ENCODE results near the gene FFAR3.
A peak's percentile ranks its signal among the peaks of the same experiment; 100 is the strongest.
"Not testable (repeated sequence)": the region's sequence is repeated elsewhere in the genome, so short reads cannot be mapped to it uniquely, and the experiment has no call there.

FFAR3 gene

DNA sequence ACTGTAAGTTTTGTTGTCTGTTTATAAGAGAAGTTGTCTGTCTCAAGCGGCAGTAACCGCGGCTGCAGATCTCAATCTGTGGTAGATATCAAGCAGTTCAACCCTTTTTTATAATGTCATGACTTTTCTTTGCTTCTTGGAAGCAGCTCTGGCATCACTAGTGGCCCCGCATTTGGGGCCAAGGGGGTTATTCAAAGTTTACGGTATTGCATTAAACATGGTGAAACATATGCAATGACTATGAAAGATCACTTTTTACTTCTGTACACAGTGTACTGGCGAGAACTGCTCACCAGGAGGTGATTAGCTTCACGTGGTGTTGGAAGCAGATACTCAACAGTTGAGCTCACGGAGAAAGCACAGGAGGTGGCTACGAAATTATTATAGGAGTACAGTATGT is 4.6 kb upstream of the FFAR3 start:
- DNase-seq (ENCODE audit: insufficient read length, low spot score) (no peak), FAIRE-seq (no peak)

DNA sequence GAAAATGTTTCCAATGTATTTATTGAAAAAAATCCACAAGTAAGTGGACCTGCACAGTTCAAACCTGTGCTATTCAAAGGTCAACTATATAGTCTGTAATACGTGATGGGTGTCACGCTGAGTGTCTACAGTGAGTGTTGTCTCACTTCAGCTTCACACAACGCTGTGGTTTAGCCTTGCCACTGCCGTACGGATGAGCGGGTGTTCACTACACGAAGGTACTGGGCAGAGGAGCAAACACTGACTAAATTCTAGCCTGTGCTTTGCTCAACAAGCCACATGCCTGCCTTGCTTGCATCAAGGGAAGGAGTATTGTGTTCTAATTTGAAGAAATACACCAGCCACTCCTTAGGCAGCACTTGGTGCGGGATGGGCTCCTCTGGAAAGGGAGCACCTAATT is 3.4 kb upstream of the FFAR3 start:
- DNase-seq (ENCODE audit: insufficient read length, low spot score) (no peak), FAIRE-seq (no peak)
- TF ChIP-seq TAF1 (IDR thresholded peaks at IDR 0.05; ENCODE audit: low read depth, low read length) (no peak), POLR2AphosphoS5 (IDR thresholded peaks at IDR 0.05; ENCODE audit: low read depth, low read length) (no peak), PAX5 (IDR thresholded peaks at IDR 0.05; ENCODE audit: insufficient read depth, low read length, severe bottlenecking) (no peak), POLR2A (IDR thresholded peaks at IDR 0.05; ENCODE audit: low read depth, low read length) (no peak), POU2F2 (IDR thresholded peaks at IDR 0.05; ENCODE audit: low read depth, low read length) (no peak), SPI1 (IDR thresholded peaks at IDR 0.05; ENCODE audit: low read depth, low read length) (no peak)

More for the DNA sequence above, 4.6 kb upstream of the FFAR3 start:
- TF ChIP-seq SPI1 (IDR thresholded peaks at IDR 0.05; ENCODE audit: low read depth, low read length): no peak
- TF ChIP-seq POU2F2 (IDR thresholded peaks at IDR 0.05; ENCODE audit: low read depth, low read length): no peak
- no peak for TF ChIP-seq POLR2A (IDR thresholded peaks at IDR 0.05; ENCODE audit: low read depth, low read length)
- TF ChIP-seq PAX5 (IDR thresholded peaks at IDR 0.05; ENCODE audit: insufficient read depth, low read length, severe bottlenecking): no peak
- no peak for TF ChIP-seq TAF1 (IDR thresholded peaks at IDR 0.05; ENCODE audit: low read depth, low read length)

DNA sequence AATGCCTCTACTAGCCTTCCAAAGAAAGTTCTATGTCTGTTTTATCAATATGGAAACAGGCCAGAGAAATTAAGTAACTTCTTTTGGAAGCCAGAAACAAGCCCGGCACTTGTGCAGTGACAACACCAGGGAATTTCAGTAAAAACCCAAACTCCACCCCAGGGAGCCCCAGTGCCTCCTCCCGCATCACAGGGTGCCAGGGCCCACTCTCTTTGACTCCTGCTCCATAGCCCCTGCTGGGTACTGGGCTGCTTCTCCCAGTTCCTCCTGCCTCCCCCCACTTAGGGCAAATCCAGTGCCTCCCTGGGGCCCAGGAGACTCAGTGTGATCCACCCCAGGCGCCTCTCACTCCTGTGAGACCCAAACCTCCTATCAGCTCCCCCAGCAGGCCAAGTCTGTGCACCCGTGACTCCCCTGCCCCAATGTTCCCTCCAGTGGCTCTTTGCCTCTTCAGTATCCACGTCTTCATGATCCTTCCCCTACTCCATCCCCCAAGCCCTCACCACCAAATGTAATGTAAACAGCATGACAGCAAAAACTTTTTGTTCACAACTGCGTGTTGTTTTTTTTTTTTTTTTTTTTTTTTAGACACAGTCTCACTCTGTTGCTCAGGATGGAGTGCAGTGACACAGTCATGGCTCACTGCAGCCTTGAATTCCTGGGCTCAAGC is 2.3 kb upstream of the FFAR3 start:
- no peak for TF ChIP-seq POLR2AphosphoS5 (IDR thresholded peaks at IDR 0.05; ENCODE audit: low read depth, low read length)
- TF ChIP-seq POU2F2 (IDR thresholded peaks at IDR 0.05; ENCODE audit: low read depth, low read length): no peak
- no peak for TF ChIP-seq POLR2A (IDR thresholded peaks at IDR 0.05; ENCODE audit: low read depth, low read length)
- no peak for TF ChIP-seq PAX5 (IDR thresholded peaks at IDR 0.05; ENCODE audit: insufficient read depth, low read length, severe bottlenecking)
- TF ChIP-seq SPI1 (IDR thresholded peaks at IDR 0.05; ENCODE audit: low read depth, low read length): no peak
- TF ChIP-seq TAF1 (IDR thresholded peaks at IDR 0.05; ENCODE audit: low read depth, low read length): no peak
- DNase-seq (ENCODE audit: insufficient read length, low spot score) (no peak), FAIRE-seq (no peak)

DNA sequence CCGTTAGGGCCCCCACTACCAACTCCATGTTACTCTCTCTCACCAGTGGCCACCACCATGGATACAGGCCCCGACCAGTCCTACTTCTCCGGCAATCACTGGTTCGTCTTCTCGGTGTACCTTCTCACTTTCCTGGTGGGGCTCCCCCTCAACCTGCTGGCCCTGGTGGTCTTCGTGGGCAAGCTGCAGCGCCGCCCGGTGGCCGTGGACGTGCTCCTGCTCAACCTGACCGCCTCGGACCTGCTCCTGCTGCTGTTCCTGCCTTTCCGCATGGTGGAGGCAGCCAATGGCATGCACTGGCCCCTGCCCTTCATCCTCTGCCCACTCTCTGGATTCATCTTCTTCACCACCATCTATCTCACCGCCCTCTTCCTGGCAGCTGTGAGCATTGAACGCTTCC is 574 bp downstream of the FFAR3 start:
- not testable (repeated sequence) for FAIRE-seq; DNase-seq (ENCODE audit: insufficient read length, low spot score)

DNA sequence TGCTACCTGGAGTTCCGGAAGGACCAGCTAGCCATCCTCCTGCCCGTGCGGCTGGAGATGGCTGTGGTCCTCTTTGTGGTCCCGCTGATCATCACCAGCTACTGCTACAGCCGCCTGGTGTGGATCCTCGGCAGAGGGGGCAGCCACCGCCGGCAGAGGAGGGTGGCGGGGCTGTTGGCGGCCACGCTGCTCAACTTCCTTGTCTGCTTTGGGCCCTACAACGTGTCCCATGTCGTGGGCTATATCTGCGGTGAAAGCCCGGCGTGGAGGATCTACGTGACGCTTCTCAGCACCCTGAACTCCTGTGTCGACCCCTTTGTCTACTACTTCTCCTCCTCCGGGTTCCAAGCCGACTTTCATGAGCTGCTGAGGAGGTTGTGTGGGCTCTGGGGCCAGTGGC is 1.1 kb downstream of the FFAR3 start:
- DNase-seq (ENCODE audit: insufficient read length, low spot score); FAIRE-seq: not testable (repeated sequence)

DNA sequence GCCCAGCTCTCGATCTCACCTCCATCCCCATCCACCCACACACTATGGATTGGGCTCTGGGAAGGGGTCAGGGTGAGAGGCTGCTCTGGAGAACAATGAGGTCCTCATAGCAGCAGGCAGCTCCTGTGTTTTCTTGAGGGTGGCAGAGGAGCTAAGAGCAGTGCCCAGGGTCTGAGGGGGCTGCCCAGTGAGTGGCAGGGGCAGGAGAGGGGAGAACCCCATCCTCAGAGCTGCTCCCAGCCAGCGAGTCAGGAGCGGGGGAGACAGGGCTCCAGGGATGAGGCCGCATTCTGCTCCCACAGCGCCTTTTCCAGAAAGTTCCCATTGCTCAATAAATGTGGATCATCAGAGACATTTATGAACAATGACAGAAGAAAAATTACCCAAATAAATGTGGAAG is 1.8 kb downstream of the FFAR3 start:
- peak; percentile 33 for FAIRE-seq
- DNase-seq (ENCODE audit: insufficient read length, low spot score): not testable (repeated sequence)

DNA sequence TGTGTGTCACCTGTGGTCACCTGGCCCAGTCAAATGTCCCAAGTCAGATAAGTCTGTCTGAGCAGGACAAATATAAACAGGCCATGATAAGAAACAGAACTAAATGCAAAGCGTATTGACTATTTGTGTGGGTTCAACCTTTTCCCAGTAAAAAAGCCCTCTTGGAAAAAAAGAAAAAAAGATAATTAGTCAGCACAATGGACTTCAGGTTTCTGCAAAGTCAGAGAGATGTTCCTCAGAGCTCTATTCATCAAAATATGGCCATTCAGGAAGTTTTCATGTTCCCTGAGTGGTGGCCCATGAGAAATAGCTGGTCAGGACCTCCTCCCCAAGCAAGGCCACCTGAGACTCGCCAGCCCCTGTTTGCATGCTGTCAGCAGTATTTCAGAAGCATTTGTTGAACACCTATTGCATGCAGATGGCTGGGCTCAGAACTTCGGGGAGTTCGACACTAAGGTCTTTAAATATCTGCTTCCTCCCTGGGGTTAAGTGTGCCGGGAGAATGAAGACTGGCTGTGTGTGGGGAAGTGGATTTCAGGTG is 2.7 kb downstream of the FFAR3 start:
- TF ChIP-seq POU2F2 (IDR thresholded peaks at IDR 0.05; ENCODE audit: low read depth, low read length) (no peak), PAX5 (IDR thresholded peaks at IDR 0.05; ENCODE audit: insufficient read depth, low read length, severe bottlenecking) (no peak), SPI1 (IDR thresholded peaks at IDR 0.05; ENCODE audit: low read depth, low read length) (no peak), POLR2AphosphoS5 (IDR thresholded peaks at IDR 0.05; ENCODE audit: low read depth, low read length) (no peak), POLR2A (IDR thresholded peaks at IDR 0.05; ENCODE audit: low read depth, low read length) (no peak), TAF1 (IDR thresholded peaks at IDR 0.05; ENCODE audit: low read depth, low read length) (no peak)
- FAIRE-seq (no peak), DNase-seq (ENCODE audit: insufficient read length, low spot score) (no peak)

DNA sequence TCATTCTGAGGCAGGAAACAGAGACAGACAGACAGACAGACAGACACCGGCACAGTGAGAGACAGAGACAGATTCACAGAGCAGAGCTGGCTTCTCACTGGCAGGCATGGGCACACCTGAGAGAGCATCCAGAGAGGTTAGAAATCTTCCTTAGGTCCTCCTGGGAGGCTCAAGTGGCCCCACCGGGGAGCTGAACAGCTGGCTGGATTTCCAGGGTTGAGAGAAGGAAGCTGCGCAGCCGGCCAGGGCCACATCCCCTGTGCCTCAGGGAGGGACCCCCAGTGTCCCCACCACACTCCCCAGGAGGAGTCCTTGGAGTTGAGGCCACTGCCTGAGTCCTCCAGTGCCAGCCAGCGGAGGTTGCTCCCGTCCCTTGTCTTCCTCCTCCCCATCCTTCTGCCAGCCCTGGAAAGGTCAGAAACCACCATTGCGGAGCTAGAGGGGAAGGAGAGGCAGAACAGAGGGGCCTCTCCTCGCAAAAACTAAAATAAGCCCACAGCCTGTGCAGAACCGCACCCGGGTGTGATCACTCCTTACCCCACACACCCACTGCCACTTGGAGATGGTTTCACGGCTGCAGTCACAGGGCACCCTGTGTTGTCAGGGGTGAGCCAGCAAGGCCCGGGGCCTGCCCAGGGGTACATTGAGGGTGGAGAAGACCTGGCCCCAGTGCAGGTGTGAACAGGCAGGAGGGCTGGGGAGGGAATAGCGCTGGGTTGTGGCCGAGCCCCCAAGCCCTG is 4.2 kb downstream of the FFAR3 start:
- FAIRE-seq (peak; percentile 26), DNase-seq (ENCODE audit: insufficient read length, low spot score) (no peak)
- no peak for TF ChIP-seq POLR2A (IDR thresholded peaks at IDR 0.05; ENCODE audit: low read depth, low read length)
- no peak for TF ChIP-seq POLR2AphosphoS5 (IDR thresholded peaks at IDR 0.05; ENCODE audit: low read depth, low read length)
- no peak for TF ChIP-seq TAF1 (IDR thresholded peaks at IDR 0.05; ENCODE audit: low read depth, low read length)
- TF ChIP-seq POU2F2 (IDR thresholded peaks at IDR 0.05; ENCODE audit: low read depth, low read length): no peak
- no peak for TF ChIP-seq PAX5 (IDR thresholded peaks at IDR 0.05; ENCODE audit: insufficient read depth, low read length, severe bottlenecking)
- no peak for TF ChIP-seq SPI1 (IDR thresholded peaks at IDR 0.05; ENCODE audit: low read depth, low read length)

DNA sequence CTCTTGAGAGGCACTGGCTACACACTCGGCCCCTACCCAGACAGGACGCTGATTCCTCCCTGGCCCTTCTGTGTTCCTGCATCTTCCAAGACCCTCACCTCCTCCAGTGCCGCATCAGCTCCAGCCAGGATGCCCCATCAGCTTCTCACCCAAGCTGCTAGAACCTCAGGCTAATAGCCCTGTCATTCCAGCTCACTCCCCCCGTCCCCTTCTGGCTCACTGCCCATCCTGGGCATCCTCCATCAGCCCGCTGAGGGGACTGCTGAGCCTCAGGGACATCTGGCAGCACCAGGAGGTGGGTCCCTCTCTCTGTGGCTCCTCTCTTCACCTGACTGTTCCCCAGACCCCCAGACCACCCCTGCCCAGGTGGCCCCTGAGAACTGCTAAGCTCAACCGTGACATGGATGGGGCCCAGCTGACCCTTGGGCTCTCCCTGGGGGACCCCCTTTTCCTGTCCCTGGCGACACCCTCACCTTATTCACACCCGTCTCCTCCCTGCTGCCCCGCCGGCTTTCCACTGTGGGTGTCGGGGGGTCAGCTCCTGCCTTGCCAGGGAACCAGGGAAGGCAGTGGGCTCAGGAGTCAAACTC is 4.8 kb downstream of the FFAR3 start:
- no peak for DNase-seq (ENCODE audit: insufficient read length, low spot score)
- TF ChIP-seq POU2F2 (IDR thresholded peaks at IDR 0.05; ENCODE audit: low read depth, low read length) (no peak), POLR2A (IDR thresholded peaks at IDR 0.05; ENCODE audit: low read depth, low read length) (no peak), TAF1 (IDR thresholded peaks at IDR 0.05; ENCODE audit: low read depth, low read length) (no peak), SPI1 (IDR thresholded peaks at IDR 0.05; ENCODE audit: low read depth, low read length) (no peak), PAX5 (IDR thresholded peaks at IDR 0.05; ENCODE audit: insufficient read depth, low read length, severe bottlenecking) (no peak), POLR2AphosphoS5 (IDR thresholded peaks at IDR 0.05; ENCODE audit: low read depth, low read length) (no peak)
- FAIRE-seq: no peak

DNA sequence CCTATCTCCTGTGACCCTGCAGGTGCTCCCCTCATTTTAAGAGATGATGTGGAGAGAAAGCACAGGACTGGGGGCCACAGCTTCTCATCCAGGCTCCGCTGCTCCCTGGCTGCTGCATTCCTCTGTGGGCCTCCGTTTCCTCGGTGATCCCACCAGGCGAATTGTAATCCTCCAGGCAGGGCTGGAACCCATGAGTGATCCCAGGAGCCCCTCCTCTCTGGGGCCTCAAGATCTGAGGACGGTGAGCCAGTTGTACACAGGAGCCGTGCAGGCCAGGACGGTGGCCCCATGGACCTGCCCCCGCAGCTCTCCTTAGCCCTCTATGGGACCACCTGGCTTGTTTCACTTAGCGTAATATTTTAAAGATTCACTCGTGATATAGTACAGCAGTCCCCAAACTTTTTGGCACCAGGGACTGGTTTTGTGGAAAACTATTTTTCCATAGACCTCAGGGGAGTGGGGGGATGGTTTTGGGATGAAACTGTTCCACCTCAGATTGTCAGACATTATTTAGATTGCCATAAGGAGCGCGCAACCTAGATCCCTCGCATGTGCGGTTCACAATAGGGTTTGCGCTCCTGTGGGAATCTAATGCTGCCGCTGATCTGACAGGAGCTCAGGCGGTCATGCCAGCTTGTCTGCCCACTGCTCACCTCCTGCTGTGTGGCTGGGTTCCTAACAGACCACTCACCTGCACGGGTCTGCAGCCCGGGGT is 5.6 kb downstream of the FFAR3 start:
- TF ChIP-seq SPI1 (IDR thresholded peaks at IDR 0.05; ENCODE audit: low read depth, low read length) (no peak), POU2F2 (IDR thresholded peaks at IDR 0.05; ENCODE audit: low read depth, low read length) (no peak), PAX5 (IDR thresholded peaks at IDR 0.05; ENCODE audit: insufficient read depth, low read length, severe bottlenecking) (no peak)
- FAIRE-seq (no peak), DNase-seq (ENCODE audit: insufficient read length, low spot score) (no peak)
